NT2/D1 (cell line): Measurements from ENCODE around the gene NPFF.

Experiments
- DNase-seq: peaks from one replicate; pipeline ENCODE4 v3.0.0-alpha.2; 2011; ENCODE audit warnings: low read depth, low spot score
- H3K27me3 ChIP-seq: 2 replicates; pipeline ENCODE4 v1.6.0; 2011; ENCODE audit warnings: mild to moderate bottlenecking; ENCODE audit not compliant: insufficient read length, insufficient read depth
- H3K36me3 ChIP-seq: 2 replicates; pipeline ENCODE4 v1.6.1; 2011; ENCODE audit warnings: mild to moderate bottlenecking, low read length, mixed read lengths; ENCODE audit not compliant: insufficient read depth, insufficient read length
- H3K4me1 ChIP-seq: 2 replicates; pipeline ENCODE4 v1.5.1; 2011; ENCODE audit not compliant: insufficient read depth, insufficient read length
- H3K4me3 ChIP-seq: 2 replicates; pipeline ENCODE4 v1.5.1; 2011; ENCODE audit warnings: low read depth; ENCODE audit not compliant: insufficient read length
- H3K9ac ChIP-seq: 2 replicates; pipeline ENCODE4 v1.6.0; 2011; ENCODE audit warnings: low read depth; ENCODE audit not compliant: insufficient read length
- H3K9me3 ChIP-seq: 2 replicates; pipeline ENCODE4 v1.5.1; 2011; ENCODE audit warnings: mild to moderate bottlenecking, low read length; ENCODE audit not compliant: insufficient read depth
- SUZ12 ChIP-seq: IDR thresholded peaks from 2 replicates; pipeline ENCODE4 v1.6.1; 2011; ENCODE audit not compliant: insufficient read length, insufficient read depth; ENCODE audit errors: extremely low read depth
- YY1 ChIP-seq: IDR thresholded peaks from 2 replicates; pipeline ENCODE4 v1.6.1; 2011; ENCODE audit not compliant: insufficient read length, insufficient read depth
- ZNF274 ChIP-seq: IDR thresholded peaks from 2 replicates; pipeline ENCODE4 v1.6.1; 2011; ENCODE audit warnings: mild to moderate bottlenecking, low read depth, low read length

The NPFF gene

DNA sequence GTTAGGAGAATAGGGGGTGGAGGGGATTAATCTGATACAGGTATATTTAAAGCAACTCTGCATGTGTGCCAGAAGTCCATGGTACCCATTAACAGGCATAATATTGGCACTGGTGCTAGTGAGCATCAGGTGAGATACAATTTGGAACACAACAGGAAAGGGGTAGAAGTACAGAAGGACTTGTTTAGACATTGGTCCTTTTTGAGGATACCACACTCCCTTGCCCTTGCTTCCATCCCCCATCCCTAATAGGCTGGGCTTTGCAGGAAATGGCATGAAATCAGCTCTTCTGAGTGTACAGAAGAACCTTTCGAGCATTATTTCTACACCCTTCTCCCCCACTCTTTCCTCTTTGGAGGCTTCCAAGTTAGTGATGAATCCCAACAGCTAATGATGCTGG is 39.0 kb downstream of the NPFF start:
- Histone ChIP-seq H3K36me3 (peaks cover 94% of the 10 kb centered on the region), H3K4me1 (peaks cover 9% of the 10 kb centered on the region), H3K9me3 (no peaks in the 10 kb centered on the region), H3K9ac (no peak overlapping the region), H3K4me3 (no peak overlapping the region), H3K27me3 (no peaks in the 10 kb centered on the region)
- DNase-seq = no peak
- TF ChIP-seq YY1 (no peak), SUZ12 (no peak), ZNF274 (no peak)

DNA sequence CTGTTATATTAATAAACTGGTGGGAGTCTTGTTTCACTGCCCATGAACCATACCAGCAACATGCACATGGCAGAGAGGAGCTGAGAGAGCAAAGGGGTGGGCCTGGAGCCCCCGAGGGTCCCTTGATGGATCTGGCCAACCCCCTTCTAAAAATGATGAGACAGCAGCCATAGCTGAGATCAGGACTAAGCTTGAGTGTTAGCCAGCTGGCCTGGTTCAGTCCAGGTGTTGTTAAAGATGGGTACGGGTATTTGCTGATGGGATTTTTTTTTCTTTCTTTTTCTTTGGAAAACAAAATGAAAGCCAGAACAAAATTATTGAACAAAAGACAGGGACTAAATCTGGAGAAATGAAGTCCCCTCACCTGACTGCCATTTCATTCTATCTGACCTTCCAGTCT is 39.4 kb downstream of the NPFF start:
- Histone ChIP-seq H3K36me3 (peaks cover 96% of the 10 kb centered on the region), H3K9ac (no peak overlapping the region), H3K9me3 (no peaks in the 10 kb centered on the region), H3K4me1 (peaks cover 9% of the 10 kb centered on the region), H3K4me3 (no peak overlapping the region), H3K27me3 (no peaks in the 10 kb centered on the region)
- TF ChIP-seq ZNF274 (no peak), YY1 (no peak), SUZ12 (no peak)
- no peak for DNase-seq

DNA sequence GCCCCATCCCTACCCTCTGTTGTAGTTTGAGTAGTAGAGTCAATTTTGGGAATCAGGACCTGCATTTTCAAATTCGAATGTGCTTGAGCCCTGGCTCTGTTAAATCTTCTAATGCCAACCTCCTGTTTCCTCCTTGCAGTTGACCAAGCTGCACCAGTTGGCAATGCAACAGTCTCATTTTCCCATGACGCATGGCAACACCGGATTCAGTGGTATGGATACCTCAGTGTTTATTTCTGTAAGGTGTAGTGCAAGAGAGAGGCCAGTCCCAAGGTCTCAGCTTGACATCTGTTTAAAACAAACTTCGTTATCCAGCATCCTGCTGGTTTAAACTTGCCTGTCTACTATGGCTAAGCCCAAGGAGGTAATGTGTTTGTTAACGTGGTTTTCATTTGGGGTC is 40.2 kb downstream of the NPFF start:
- no peak overlapping the region for H3K9ac ChIP-seq
- H3K36me3 ChIP-seq = peaks cover 97% of the 10 kb centered on the region
- H3K27me3 ChIP-seq = no peaks in the 10 kb centered on the region
- H3K9me3 ChIP-seq = no peaks in the 10 kb centered on the region
- no peak overlapping the region for H3K4me3 ChIP-seq
- H3K4me1 ChIP-seq = peaks cover 7% of the 10 kb centered on the region
- no peak for TF ChIP-seq ZNF274
- TF ChIP-seq YY1 = no peak
- no peak for TF ChIP-seq SUZ12
- DNase-seq = no peak

DNA sequence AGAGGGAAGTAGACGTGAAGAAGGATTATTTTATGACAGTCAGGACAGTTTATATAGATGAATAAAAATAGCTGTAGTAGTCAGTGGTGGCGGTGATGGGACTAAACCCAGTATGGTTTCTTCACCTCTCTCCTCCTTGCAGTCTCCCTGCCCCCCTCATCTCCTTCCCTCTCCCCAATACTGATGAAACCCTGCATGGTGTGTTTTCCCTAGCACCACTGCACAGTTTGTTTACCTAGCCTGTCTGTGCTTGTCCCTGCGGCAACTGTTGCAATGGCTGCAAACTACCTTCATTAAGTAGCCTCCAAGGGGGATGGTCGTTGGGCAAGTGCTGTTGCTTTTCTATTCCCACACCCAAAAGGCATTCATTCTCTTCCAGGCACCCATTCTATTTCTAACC is 40.6 kb downstream of the NPFF start:
- Histone ChIP-seq H3K4me1 (peaks cover 7% of the 10 kb centered on the region), H3K36me3 (peaks cover 97% of the 10 kb centered on the region), H3K9ac (no peak overlapping the region), H3K9me3 (no peaks in the 10 kb centered on the region), H3K4me3 (no peak overlapping the region), H3K27me3 (no peaks in the 10 kb centered on the region)
- TF ChIP-seq SUZ12 (no peak), ZNF274 (no peak), YY1 (no peak)
- DNase-seq = no peak

DNA sequence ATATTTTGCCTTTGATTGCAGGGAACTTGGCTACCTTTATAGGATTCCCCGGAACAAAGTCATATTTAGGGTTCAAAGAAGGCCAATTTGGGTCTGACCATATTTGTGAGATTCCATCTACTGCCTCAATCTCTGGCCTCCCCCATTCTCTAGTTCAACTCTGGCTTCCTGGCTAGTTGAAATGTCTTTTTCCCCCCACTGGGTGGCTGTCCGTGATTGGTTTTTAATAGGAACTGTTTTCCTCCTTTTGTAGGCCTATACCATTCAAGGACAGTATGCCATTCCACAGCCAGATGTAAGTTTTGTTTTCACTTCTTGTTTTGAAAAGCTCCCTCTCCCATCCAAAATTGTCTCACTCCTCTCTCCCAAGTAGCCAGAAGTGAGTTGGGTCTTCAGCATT is 41.6 kb downstream of the NPFF start:
- TF ChIP-seq YY1 (no peak), SUZ12 (no peak), ZNF274 (no peak)
- no peak for DNase-seq
- Histone ChIP-seq H3K9me3 (no peaks in the 10 kb centered on the region), H3K27me3 (no peaks in the 10 kb centered on the region), H3K4me1 (peaks cover 7% of the 10 kb centered on the region), H3K36me3 (peaks cover 99% of the 10 kb centered on the region), H3K9ac (no peak overlapping the region), H3K4me3 (no peak overlapping the region)

DNA sequence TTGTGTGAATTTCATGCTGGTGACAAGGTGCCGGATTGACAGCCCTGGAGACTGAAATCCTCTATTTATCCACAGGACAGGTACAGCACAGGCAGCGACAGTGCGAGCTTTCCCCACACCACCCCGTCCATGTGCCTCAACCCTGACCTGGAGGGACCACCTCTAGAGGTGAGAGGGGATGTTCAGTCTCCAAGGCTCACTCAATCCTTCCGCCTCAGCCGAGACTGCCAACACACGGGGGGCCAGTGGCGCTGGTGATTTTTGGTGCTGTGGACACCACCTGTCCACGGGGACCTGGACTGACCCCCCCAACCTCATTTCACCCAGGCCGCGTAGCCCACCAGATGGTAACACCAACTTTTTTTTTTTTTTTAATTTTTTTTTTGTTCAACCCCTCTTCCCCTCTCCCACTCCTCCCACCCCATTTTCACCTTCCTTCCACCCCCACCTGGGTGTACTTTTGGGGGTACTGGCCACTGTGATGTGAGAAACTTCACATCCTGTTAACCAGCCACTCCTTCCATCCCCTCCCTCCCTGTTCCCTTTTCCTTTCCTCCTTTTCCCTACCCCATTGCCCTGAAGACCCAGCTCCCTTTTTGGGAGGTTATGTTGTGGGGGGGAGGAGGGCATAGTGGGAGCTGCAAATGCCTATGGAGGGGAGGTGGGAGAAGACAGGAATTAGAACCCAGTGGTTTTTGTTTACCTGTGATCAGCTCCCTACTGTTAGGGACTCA is 42.4 kb downstream of the NPFF start:
- TF ChIP-seq YY1 = no peak
- TF ChIP-seq ZNF274 = no peak
- TF ChIP-seq SUZ12 = no peak
- Histone ChIP-seq H3K27me3 (no peaks in the 10 kb centered on the region), H3K9ac (no peak overlapping the region), H3K36me3 (peaks cover 99% of the 10 kb centered on the region), H3K9me3 (no peaks in the 10 kb centered on the region), H3K4me3 (no peak overlapping the region), H3K4me1 (peaks cover 5% of the 10 kb centered on the region)
- no peak for DNase-seq

DNA sequence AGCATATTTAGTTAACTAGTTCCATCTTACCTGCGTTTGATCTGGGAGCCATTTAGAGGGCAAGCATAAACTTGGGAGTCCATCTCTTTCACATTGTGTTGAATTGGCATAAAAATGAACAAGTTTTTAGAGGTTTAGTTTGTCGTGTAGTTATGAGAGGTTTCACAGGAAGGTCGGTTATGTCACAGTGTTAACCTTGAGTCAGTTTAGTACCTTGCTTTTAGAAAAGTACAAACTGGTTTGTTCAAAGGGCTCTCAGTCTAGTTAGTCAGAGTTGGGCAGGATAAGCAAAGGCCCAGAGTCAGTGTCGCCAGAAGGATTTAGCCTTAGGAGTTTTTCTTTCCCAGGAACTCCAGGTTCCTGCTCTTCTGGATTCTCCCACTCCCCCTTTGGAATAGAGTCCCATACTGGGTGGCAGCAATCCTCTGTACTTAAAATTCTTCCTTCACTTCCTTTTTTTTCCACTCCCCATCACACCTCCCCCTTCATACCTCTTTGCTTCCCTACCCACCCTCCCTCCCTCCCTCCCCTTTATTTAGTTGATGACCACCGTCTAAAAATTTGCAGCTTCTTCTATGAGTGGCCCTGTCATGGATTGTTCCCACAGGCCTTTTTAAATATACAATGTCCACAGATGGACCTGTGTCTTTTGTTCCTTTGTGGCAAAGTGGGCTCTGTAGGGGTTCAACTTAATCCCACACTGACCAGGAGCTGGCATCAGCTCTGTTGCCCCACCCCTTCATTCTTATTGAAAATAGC is 43.3 kb downstream of the NPFF start:
- Histone ChIP-seq H3K4me1 (peaks cover 5% of the 10 kb centered on the region), H3K27me3 (no peaks in the 10 kb centered on the region), H3K4me3 (no peak overlapping the region), H3K36me3 (peaks cover 99% of the 10 kb centered on the region), H3K9me3 (no peaks in the 10 kb centered on the region), H3K9ac (no peak overlapping the region)
- no peak for TF ChIP-seq SUZ12
- no peak for TF ChIP-seq YY1
- no peak for TF ChIP-seq ZNF274
- no peak for DNase-seq
